ENCODE results near the gene BPIFB6. TPM values are rescaled to one million over a fixed set of nuclear protein-coding genes. Genes with fewer than 3 reads are reported as not detected.

BPIFB6 gene
- total and polyA plus RNA-seq, 3 donors from 2014 or later, result 0.24 TPM; not detected in 2

GRCh38 chr20:32991792-32992641 lies 39.4 kb upstream of the BPIFB6 start:
- H3K36me3 ChIP-seq (ENCODE audit: low read depth, missing control alignments), result no peaks in the 10 kb centered on the region
- H3K27ac ChIP-seq, result no peak overlapping the region
- no peaks in the 10 kb centered on the region for H3K4me1 ChIP-seq
- intact Hi-C loops (cut with DNase I; ENCODE audit: low total_unique reads), result no loop called here
- no peak for DNase-seq
- H3K4me3 ChIP-seq, result no peak overlapping the region
- H3K9me3 ChIP-seq, result no peaks in the 10 kb centered on the region
- TF ChIP-seq POLR2A (IDR thresholded peaks at IDR 0.05), result no peak
- no peak for TF ChIP-seq CTCF (IDR thresholded peaks at IDR 0.05)
- 69 to 86% methylated on average over 7 to 8 of the region's 8 CpGs for WGBS, 2 donors
- no peaks in the 10 kb centered on the region for H3K27me3 ChIP-seq

GRCh38 chr20:32993496-32994050 lies 37.9 kb upstream of the BPIFB6 start:
- WGBS, 2 donors, result 83% methylated on average over 8 of the region's 8 CpGs
- intact Hi-C loops (cut with DNase I; ENCODE audit: low total_unique reads), result no loop called here

GRCh38 chr20:32995802-32996201 lies 35.6 kb upstream of the BPIFB6 start:
- Histone ChIP-seq H3K36me3 (ENCODE audit: low read depth, missing control alignments) (no peaks in the 10 kb centered on the region), H3K27ac (no peak overlapping the region), H3K9me3 (no peaks in the 10 kb centered on the region), H3K4me1 (no peaks in the 10 kb centered on the region), H3K4me3 (no peak overlapping the region), H3K27me3 (no peaks in the 10 kb centered on the region)
- intact Hi-C loops (cut with DNase I; ENCODE audit: low total_unique reads), result no loop called here
- DNase-seq, result no peak
- TF ChIP-seq POLR2A (IDR thresholded peaks at IDR 0.05), result no peak
- no peak for TF ChIP-seq CTCF (IDR thresholded peaks at IDR 0.05)

More at GRCh38 chr20:32993496-32994050, 37.9 kb upstream of the BPIFB6 start:
- H3K27ac ChIP-seq, result no peak overlapping the region
- no peaks in the 10 kb centered on the region for H3K4me1 ChIP-seq
- no peaks in the 10 kb centered on the region for H3K9me3 ChIP-seq
- no peak overlapping the region for H3K4me3 ChIP-seq
- TF ChIP-seq POLR2A (IDR thresholded peaks at IDR 0.05) (no peak), CTCF (IDR thresholded peaks at IDR 0.05) (no peak)
- no peak for DNase-seq
- H3K36me3 ChIP-seq (ENCODE audit: low read depth, missing control alignments), result no peaks in the 10 kb centered on the region
- no peaks in the 10 kb centered on the region for H3K27me3 ChIP-seq

DNA sequence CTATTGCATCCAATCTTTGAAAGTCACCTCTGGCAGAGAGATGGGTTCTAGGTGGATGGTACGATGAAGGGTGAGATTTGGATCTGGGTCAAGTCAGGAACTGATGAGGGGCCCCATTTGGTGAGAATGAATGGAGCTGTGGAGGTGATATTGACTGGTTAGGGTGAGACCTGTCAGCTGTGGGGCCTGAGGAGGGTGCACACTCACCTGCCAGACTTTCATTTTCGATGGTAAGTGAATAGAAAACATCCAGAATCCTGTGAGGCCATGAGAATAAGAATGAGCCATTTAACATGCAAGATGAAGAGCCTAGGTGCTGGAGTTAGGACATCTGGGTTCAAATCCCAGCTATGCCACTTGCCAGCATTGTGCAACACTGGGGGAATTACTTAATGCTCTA lies 34.0 kb upstream of the BPIFB6 start:
- 79 to 81% methylated on average over 2 of the region's 2 CpGs for WGBS, 2 donors
- Histone ChIP-seq H3K9me3 (no peaks in the 10 kb centered on the region), H3K27me3 (no peaks in the 10 kb centered on the region), H3K27ac (no peak overlapping the region), H3K4me3 (no peak overlapping the region), H3K4me1 (no peaks in the 10 kb centered on the region), H3K36me3 (ENCODE audit: low read depth, missing control alignments) (no peaks in the 10 kb centered on the region)
- intact Hi-C loops (cut with DNase I; ENCODE audit: low total_unique reads), result no loop called here
- no peak for DNase-seq
- TF ChIP-seq POLR2A (IDR thresholded peaks at IDR 0.05), result no peak
- no peak for TF ChIP-seq CTCF (IDR thresholded peaks at IDR 0.05)
